GM19467 (cell line): Measurements from ENCODE around the gene TLCD3B.

ENCODE experiments used
- ATAC-seq: cut with Tn5 transposase; IDR thresholded peaks from one replicate; pipeline ENCODE4 v1.9.1; 2021; ENCODE audit warnings: mild to moderate bottlenecking, moderate library complexity; ENCODE audit not compliant: unreplicated experiment

Gene TLCD3B

GRCh38 chr16:30006659-30007377 lies 24.3 kb downstream of the TLCD3B start:
- ATAC-seq = no peak

- no peak for ATAC-seq
Observed at GRCh38 chr16:30006095-30006473, 25.0 kb downstream of the TLCD3B start.

- ATAC-seq = no peak
Observed at GRCh38 chr16:30005341-30006094, 25.6 kb downstream of the TLCD3B start.

- ATAC-seq = no peak
Observed at GRCh38 chr16:30004811-30005242, 26.2 kb downstream of the TLCD3B start.

- ATAC-seq = no peak
Observed at GRCh38 chr16:30004424-30004776, 26.7 kb downstream of the TLCD3B start.

- no peak for ATAC-seq
Observed at GRCh38 chr16:30003670-30004423, 27.2 kb downstream of the TLCD3B start.

GRCh38 chr16:30002614-30003346 lies 28.3 kb downstream of the TLCD3B start:
- ATAC-seq = no peak

GRCh38 chr16:30000735-30001631 lies 30.1 kb downstream of the TLCD3B start:
- no peak for ATAC-seq

- ATAC-seq = no peak
Observed at GRCh38 chr16:29999605-30000004, 31.5 kb downstream of the TLCD3B start.

- ATAC-seq = no peak
Observed at GRCh38 chr16:29996766-29997250, 34.3 kb downstream of the TLCD3B start.

- ATAC-seq = peak; percentile 82
Observed at GRCh38 chr16:29995911-29996765, 34.9 kb downstream of the TLCD3B start, which contains the start of gene INO80E. TSS of gene INO80E (plus strand) at chr16:29996241. CDS start at chr16:29996311, 70 bp downstream.

GRCh38 chr16:29995324-29995910 lies 35.7 kb downstream of the TLCD3B start, which contains the start of gene HIRIP3:
TSS of gene HIRIP3 (minus strand) at chr16:29995617. CDS start at chr16:29995605, 12 bp downstream.
- peak; percentile 38 for ATAC-seq

- ATAC-seq = peak; percentile 26
Observed at GRCh38 chr16:29994600-29995323, 36.3 kb downstream of the TLCD3B start.

- no peak for ATAC-seq
Observed at GRCh38 chr16:29993903-29994599, 37.0 kb downstream of the TLCD3B start.

GRCh38 chr16:29993191-29993902 lies 37.7 kb downstream of the TLCD3B start:
- ATAC-seq = no peak

- ATAC-seq = no peak
Observed at GRCh38 chr16:29992344-29992967, 38.6 kb downstream of the TLCD3B start.
